A673 (cell line): Measurements from ENCODE around the gene C1QTNF8.

Experiments used
- EZH2 ChIP-seq: fragments of 200-600 bp; sonication (generic); IDR thresholded peaks from 2 replicates; pipeline ENCODE4 v1.6.1; 2017; ENCODE audit warnings: borderline replicate concordance, low read depth, mild to moderate bottlenecking, mixed read lengths, antibody characterized with exemption, low read length; ENCODE audit not compliant: poor library complexity, severe bottlenecking
- TF ChIP-seq, protein P1 (sequence below): fragments of 300-800, 200-600 bp; sonication (generic); conservative IDR thresholded peaks from 2 replicates; pipeline ENCODE4 v1.5.1; 2017; ENCODE audit warnings: low read depth, mild to moderate bottlenecking, antibody characterized with exemption, low read length, moderate library complexity, mixed read lengths

DNA sequence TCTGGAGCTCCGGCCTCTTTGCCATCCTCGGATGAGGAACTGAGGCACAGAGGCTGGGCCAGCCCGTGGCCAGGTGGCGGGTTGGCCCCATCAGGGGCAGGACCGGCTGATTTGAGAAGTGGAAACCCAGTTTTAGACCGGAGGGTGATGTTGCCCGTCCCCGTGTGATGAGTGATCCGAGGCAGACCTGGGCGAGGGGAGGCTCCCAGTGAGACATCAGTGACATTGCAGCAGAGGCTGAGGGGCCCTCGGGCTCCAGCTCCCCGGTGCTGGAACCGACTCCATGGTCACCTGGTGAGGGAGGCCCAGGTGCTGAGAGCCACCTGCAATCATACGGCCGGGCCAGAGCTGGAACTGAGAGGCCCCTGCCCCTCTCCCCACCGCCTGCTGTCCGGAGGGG lies 30.0 kb upstream of the C1QTNF8 start:
- TF ChIP-seq, protein P1, sequence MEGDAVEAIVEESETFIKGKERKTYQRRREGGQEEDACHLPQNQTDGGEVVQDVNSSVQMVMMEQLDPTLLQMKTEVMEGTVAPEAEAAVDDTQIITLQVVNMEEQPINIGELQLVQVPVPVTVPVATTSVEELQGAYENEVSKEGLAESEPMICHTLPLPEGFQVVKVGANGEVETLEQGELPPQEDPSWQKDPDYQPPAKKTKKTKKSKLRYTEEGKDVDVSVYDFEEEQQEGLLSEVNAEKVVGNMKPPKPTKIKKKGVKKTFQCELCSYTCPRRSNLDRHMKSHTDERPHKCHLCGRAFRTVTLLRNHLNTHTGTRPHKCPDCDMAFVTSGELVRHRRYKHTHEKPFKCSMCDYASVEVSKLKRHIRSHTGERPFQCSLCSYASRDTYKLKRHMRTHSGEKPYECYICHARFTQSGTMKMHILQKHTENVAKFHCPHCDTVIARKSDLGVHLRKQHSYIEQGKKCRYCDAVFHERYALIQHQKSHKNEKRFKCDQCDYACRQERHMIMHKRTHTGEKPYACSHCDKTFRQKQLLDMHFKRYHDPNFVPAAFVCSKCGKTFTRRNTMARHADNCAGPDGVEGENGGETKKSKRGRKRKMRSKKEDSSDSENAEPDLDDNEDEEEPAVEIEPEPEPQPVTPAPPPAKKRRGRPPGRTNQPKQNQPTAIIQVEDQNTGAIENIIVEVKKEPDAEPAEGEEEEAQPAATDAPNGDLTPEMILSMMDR = no peak
- TF ChIP-seq EZH2 = no peak
